Stomach (tissue), 9 donors: Measurements from ENCODE around the gene ROBO2. TPM values are rescaled to one million over a fixed set of nuclear protein-coding genes. Genes with fewer than 3 reads are reported as not detected.
A peak's percentile ranks its signal among the peaks of the same experiment; 100 is the strongest.

Experiments
- DNase-seq, 2 donors: peaks; one replicate each; pipeline versions ENCODE4 v3.0.0 to v3.0.0-alpha.2; 2013 to 2019
- H3K27ac ChIP-seq, 5 donors: fragments of 200-600 bp in 4 of 5; sonication (generic) in 4 of 5; one replicate each; pipeline ENCODE4 v1.5.1; 2013 to 2019; ENCODE audit warnings: mild to moderate bottlenecking in 1 of 5, moderate library complexity in 1 of 5
- H3K27me3 ChIP-seq, 3 donors: fragments of 200-600 bp; sonication (generic); one replicate each; pipeline ENCODE4 v1.5.1; 2017 to 2019; ENCODE audit warnings: mixed run types in 1 of 3
- H3K36me3 ChIP-seq, 4 donors: fragments of 200-600 bp; sonication (generic); 1 replicate in 3 of 4; 2 replicates in 1 of 4; pipeline ENCODE4 v1.5.1; 2016 to 2019
- H3K4me1 ChIP-seq, 4 donors: fragments of 200-600 bp; sonication (generic); one replicate each; pipeline ENCODE4 v1.5.1; 2016 to 2019
- H3K4me3 ChIP-seq, 4 donors: fragments of 200-600 bp; sonication (generic) in 3 of 4; one replicate each; pipeline ENCODE4 v1.5.1; 2016 to 2019; ENCODE audit warnings: mild to moderate bottlenecking in 1 of 4
- H3K9me3 ChIP-seq, 4 donors: fragments of 200-600 bp; sonication (generic); one replicate each; pipeline ENCODE4 v1.5.1; 2016 to 2019
- EP300 ChIP-seq: sonication (generic); formaldehyde crosslinking; IDR thresholded peaks from one replicate; pipeline ENCODE4 v1.6.1; 2017; ENCODE audit warnings: antibody characterized with exemption
- POLR2A ChIP-seq, 4 donors: fragments of 450-650 bp; IDR thresholded peaks; one replicate each; pipeline ENCODE4 v1.6.1; 2016; ENCODE audit warnings: antibody characterized with exemption in 4 of 4, control low read depth in 2 of 4, mild to moderate bottlenecking in 1 of 4, moderate library complexity in 1 of 4
- POLR2AphosphoS5 ChIP-seq, 3 donors: sonication (generic); formaldehyde crosslinking; IDR thresholded peaks; one replicate each; pipeline ENCODE4 v1.6.1; 2016; ENCODE audit warnings: antibody characterized with exemption in 3 of 3
- WGBS, 5 donors: extraction: QIAGEN DNeasy Blood & Tissue Kit in 3 of 5; methylation state at CpG; one replicate each; pipeline versions ENCODE4 v1.1.5 to v1.1.7; 2013 to 2018; 5-methylcytosine and 5-hydroxymethylcytosine counted together
- intact Hi-C: fragments of 100-400 bp; cut with DNase I; formaldehyde crosslinking; loops from one replicate; pipeline ENCODE4 v1.15.1; 2023; ENCODE audit warnings: low total_unique reads
- polyA plus RNA-seq, 3 donors: library from polyadenylated mRNA; stranded (reverse); fragments of 200-250 nt; gene quantifications; one replicate each; pipeline ENCODE4 v1.2.3, GENCODE V29; 2013
- total RNA-seq, 5 donors: library from RNA; depleted of rRNA; stranded (reverse); fragments of >200 nt; gene quantifications; one replicate each; pipeline versions ENCODE4 v1.1.0 to v1.2.3, GENCODE V29; 2014 to 2016
- TF ChIP-seq, protein P1 (sequence below), 7 experiments: fragments of 450-650 bp in 4 of 7; fragments of 200-600 bp in 3 of 7; sonication (generic) in 3 of 7; IDR thresholded peaks; one replicate each; pipeline ENCODE4 v1.5.1; 2016 to 2019; ENCODE audit warnings: antibody characterized with exemption in 7 of 7, control low read depth in 2 of 7, mild to moderate bottlenecking in 1 of 7
- donor health status: healthy with polysubstance abuse.
- donor health status: Bipolar disorder and iron deficiency.
- donor health status: healthy.

The ROBO2 gene
- total and polyA plus RNA-seq, 8 donors = 0.25 to 11.4 (median 0.45) TPM; not detected in 2

DNA sequence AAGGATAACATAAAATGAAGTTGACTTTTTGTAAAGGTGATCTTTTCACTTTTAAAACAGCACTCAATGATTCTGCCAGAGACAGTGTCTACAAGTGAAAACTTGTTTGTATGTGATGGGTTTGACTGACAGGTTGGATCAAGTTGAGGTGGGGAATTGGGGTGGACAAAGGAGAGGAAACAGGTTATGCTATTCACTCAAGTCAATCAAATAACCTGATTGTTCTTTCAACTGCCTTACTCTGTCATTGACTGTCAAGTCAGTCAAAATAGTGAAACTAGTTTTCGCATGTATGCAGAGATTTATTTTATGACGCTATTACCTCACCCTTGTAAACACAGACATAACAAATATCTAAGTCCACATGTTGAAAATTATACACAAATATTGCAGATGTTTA is 187.7 kb downstream of the ROBO2 start:
- H3K27me3 ChIP-seq = no peaks in the 10 kb centered on the region
- H3K9me3 ChIP-seq = no peaks in the 10 kb centered on the region
- TF ChIP-seq, protein P1, sequence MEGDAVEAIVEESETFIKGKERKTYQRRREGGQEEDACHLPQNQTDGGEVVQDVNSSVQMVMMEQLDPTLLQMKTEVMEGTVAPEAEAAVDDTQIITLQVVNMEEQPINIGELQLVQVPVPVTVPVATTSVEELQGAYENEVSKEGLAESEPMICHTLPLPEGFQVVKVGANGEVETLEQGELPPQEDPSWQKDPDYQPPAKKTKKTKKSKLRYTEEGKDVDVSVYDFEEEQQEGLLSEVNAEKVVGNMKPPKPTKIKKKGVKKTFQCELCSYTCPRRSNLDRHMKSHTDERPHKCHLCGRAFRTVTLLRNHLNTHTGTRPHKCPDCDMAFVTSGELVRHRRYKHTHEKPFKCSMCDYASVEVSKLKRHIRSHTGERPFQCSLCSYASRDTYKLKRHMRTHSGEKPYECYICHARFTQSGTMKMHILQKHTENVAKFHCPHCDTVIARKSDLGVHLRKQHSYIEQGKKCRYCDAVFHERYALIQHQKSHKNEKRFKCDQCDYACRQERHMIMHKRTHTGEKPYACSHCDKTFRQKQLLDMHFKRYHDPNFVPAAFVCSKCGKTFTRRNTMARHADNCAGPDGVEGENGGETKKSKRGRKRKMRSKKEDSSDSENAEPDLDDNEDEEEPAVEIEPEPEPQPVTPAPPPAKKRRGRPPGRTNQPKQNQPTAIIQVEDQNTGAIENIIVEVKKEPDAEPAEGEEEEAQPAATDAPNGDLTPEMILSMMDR (IDR thresholded peaks at IDR 0.05) = no peak
- TF ChIP-seq POLR2AphosphoS5 (IDR thresholded peaks at IDR 0.05) (no peak), EP300 (no peak), POLR2A (IDR thresholded peaks at IDR 0.05) (no peak)
- no peaks in the 10 kb centered on the region for H3K36me3 ChIP-seq
- WGBS, 5 donors = 65 to 91% (median 78%) methylated on average over 2 of the region's 2 CpGs
- H3K4me3 ChIP-seq = no peak overlapping the region
- no peak for DNase-seq
- intact Hi-C loops = no loop called here
- no peak overlapping the region for H3K27ac ChIP-seq
- H3K4me1 ChIP-seq = no peaks in the 10 kb centered on the region

GRCh38 chr3:77232557-77232956 is 192.7 kb downstream of the ROBO2 start:
- no peak for DNase-seq
- no peaks in the 10 kb centered on the region for H3K9me3 ChIP-seq
- H3K36me3 ChIP-seq = no peaks in the 10 kb centered on the region
- no peak overlapping the region for H3K4me3 ChIP-seq
- intact Hi-C loops = no loop called here
- H3K27me3 ChIP-seq = no peaks in the 10 kb centered on the region
- H3K4me1 ChIP-seq = peaks cover 0 to 7% (median 0%) of the 10 kb centered on the region in 4 donors
- 94 to 99% (median 98%) methylated on average over 2 of the region's 2 CpGs for WGBS, 5 donors
- no peak overlapping the region for H3K27ac ChIP-seq
- TF ChIP-seq, protein P1 (IDR thresholded peaks at IDR 0.05) = no peak
- TF ChIP-seq EP300 (no peak), POLR2A (IDR thresholded peaks at IDR 0.05) (no peak), POLR2AphosphoS5 (IDR thresholded peaks at IDR 0.05) (no peak)

- Histone ChIP-seq H3K4me3 (no peak overlapping the region), H3K27ac (no peak overlapping the region), H3K9me3 (no peaks in the 10 kb centered on the region), H3K27me3 (no peaks in the 10 kb centered on the region), H3K4me1 (peaks cover 0 to 7% (median 0%) of the 10 kb centered on the region in 4 donors), H3K36me3 (no peaks in the 10 kb centered on the region)
- DNase-seq = no peak
- TF ChIP-seq EP300 (no peak), POLR2A (IDR thresholded peaks at IDR 0.05) (no peak), POLR2AphosphoS5 (IDR thresholded peaks at IDR 0.05) (no peak)
- TF ChIP-seq, protein P1 (IDR thresholded peaks at IDR 0.05) = no peak
- WGBS, 5 donors = 57 to 72% (median 71%) methylated on average over 2 of the region's 2 CpGs
- intact Hi-C loops = no loop called here
Measured at GRCh38 chr3:77234004-77234403, 194.1 kb downstream of the ROBO2 start.

DNA sequence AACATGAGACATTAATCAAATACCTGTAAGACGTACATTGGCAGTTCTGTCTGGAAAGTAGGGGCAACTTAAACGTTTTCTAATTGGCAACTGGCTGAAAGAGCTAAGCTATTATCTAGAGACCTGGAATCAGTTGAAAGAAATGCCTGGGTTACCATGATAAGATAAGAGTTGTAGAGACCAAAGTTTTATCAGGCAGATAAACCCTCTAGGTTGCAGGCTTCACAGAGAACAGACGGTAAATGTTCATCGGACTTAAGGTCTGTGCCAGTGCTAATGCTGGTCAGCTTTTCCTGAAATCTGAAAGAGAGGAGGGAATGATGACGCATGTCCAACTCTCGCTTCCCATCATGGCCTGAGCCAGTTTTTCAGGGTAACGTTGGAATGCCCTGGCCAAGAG is 196.2 kb downstream of the ROBO2 start:
- Histone ChIP-seq H3K27ac (no peak overlapping the region), H3K4me3 (no peak overlapping the region), H3K27me3 (no peaks in the 10 kb centered on the region), H3K36me3 (no peaks in the 10 kb centered on the region), H3K4me1 (peaks cover 0 to 7% (median 0%) of the 10 kb centered on the region in 4 donors), H3K9me3 (peaks cover 0 to 13% (median 0%) of the 10 kb centered on the region in 4 donors)
- TF ChIP-seq EP300 (no peak), POLR2AphosphoS5 (IDR thresholded peaks at IDR 0.05) (peak in 2 of 3 donors; percentile 60 to 73)
- intact Hi-C loops = no loop called here
- DNase-seq = no peak
- WGBS, 5 donors = 28 to 55% (median 36%) methylated on average over 7 of the region's 7 CpGs

GRCh38 chr3:77240072-77240650 is 200.3 kb downstream of the ROBO2 start:
- intact Hi-C loops = no loop called here
- no peak for TF ChIP-seq POLR2AphosphoS5 (IDR thresholded peaks at IDR 0.05)
- TF ChIP-seq POLR2A (IDR thresholded peaks at IDR 0.05) = no peak
- TF ChIP-seq EP300 = no peak
- 94 to 98% (median 96%) methylated on average over 21 to 40 of the region's 40 CpGs for WGBS, 5 donors
- no peaks in the 10 kb centered on the region for H3K27me3 ChIP-seq
- H3K9me3 ChIP-seq = peaks cover 0 to 13% (median 0%) of the 10 kb centered on the region in 4 donors
- DNase-seq = no peak
- no peak overlapping the region for H3K27ac ChIP-seq
- no peaks in the 10 kb centered on the region for H3K36me3 ChIP-seq
- H3K4me1 ChIP-seq = peaks cover 0 to 7% (median 0%) of the 10 kb centered on the region in 4 donors
- H3K4me3 ChIP-seq = no peak overlapping the region
